DMS114 treated with DMSO at 0.1 percent for 48 hours (cell line): Measurements from ENCODE around the gene ADA.

Experiments
- DNase-seq: peaks from one replicate; lab custom pipeline; 2025; ENCODE audit not compliant: unreplicated experiment; lab: John Stamatoyannopoulos, UW

ADA gene

DNA sequence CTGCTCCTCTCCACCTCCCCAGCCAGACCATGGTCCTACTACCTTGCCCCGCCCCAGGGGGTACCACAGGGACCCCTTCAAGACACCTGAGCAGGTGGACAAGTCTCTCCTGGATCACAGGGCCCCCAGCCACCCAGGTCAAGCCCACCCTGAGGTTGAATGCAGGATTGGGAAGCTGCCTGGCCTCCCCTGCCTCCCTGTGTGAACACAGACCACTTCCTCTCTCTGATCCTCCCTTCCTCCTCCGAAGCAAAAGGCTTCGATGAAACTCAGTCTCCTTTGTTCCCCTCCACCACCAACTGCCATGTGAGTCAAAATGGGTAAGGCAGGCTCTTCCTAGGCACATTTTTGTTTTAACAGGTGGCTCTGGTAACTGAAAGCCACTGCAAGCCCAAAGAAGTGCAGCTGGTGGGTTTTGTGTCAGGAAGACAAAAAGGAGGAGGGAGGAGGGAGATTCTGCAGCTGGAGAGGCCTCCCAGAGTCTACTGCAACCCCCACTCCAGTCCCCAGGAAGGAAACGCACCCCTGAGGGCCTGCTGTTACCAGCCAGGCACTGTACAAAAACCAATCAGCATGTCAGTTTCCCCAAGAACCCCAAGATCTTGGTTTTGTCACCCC is 5.4 kb downstream of the ADA start:
- no peak for DNase-seq

DNA sequence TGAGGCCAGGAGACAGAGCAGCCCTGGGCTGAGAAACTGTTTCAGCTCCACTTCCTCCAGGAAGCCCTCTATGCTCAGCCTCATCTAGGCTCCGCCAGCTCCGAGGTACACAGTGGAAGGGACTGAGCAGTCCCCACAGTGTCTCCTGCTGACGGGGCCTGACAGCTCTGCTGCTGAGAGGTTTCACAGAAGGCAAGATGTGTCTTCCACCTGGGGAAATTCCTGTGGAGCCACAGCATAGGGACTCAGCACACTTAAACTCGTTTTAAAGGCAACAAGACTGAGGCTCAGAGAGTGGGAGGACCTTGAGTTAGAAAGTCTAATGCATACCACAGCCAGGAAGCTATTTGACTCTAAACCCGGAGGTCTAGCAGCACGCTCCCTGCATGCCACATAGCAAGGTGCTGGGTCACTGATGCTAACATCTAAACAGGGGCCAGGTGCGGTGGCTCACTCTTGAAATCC is 6.8 kb downstream of the ADA start:
- DNase-seq = no peak

DNA sequence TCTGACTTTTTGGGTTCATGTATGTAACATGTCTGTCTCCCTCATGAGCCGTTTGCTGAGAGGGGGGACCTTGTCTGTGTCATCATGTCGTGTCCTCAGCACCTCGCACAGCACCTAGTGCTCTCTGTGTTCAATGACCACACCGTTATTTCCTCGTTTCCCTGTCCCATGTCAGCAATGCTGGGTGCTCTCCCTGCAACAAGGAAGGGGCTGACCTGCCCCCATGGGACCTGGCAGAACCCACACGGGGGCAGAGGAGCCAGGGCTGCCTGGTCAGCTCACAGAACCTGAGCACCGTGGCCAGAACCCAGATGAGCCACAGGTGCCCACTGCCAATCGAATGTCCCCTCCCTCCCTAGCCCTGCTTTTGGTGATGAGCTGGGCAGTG is 7.3 kb downstream of the ADA start:
- DNase-seq = no peak

DNA sequence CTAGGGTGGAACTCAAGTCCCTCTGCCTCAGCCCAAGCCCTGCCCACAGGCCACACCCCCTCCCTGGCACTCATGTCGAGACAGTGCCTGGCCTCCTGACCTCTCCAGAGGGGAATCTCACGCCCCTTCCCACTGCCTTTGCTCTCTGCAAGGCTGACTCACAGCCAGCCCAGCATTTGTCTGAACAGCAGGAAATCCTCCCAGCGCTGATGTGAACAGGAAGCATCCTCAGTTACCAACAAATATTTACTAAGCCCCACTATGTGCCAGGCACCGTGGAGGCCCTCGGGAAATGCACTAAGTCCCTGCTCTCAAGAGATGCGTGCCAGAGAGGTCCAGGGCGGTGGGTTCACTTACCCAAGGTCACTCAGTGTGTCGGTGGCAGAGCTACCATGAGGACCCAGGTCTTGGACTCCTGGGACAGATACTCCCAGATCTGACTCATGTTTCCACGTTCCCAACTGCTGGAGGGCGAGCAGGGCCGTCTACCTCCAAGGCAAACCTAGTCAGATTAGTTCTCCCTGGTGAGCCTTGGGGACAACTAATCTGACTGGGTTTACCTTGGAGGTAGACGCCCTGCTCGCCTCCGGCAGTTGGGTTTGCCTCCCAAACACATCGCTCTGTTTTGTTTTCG is 7.8 kb downstream of the ADA start:
- DNase-seq = no peak

DNA sequence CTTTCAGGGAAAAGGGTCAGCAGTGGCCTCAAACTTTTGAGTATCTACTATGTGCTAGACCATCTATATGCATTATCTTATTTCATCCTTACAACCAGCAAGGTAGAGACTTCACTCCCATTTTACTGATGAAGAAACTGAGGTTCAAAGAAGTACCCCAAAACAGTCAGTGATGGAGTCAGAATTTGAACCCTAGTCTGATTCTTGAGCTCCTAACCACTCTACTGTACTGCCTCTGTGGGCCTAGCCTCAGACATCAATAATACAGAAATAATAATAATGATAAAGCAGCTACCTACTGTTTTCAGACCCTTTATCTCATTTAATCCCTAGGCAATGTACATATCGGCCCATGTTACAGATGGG is 8.4 kb downstream of the ADA start:
- DNase-seq = no peak

DNA sequence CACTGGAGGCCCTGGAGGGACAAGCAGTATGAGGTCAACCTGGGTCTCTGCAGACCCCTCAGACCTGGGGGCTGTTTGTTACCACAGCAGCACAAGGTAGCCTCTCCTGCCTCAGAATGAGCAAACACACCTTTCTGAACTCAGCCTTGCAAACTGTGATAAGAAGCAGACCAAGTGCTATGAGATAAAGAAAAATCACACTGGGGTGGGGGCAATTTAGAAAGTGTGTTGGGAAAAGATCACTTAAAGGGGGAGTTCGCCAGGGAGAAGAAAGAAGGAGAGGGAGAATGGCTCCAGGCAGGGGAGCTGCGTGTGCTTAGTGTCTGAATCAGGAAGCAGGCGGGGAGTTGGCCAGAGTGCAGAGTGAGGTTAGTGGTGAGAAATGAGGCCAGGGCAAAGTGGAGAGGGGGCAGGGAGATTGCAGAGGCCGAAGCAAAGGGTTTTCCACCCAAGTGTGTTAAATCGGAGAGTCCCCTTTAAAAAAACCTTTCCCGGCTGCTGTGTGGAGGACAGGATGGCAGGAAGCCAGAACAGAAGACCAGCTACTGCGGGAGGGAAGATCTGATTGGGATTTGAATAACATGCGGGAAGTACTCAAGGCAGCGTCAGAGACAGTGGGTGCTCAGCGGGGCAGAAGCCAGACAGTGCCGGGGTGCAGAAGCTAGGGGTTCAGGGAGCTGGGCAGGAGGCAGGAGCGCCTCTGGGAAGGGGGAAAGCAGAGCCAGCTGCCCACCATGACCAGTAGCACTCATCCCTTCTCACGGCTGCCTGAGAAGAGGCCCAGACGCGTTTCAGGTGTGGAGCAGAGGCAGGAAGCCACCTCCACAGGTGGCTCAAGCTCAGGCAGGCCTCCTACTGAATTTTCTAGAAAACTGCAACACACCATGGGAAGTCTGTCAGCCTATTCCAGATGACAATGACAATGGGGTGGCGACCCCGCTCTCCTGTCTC is 9.0 kb downstream of the ADA start:
- no peak for DNase-seq

DNA sequence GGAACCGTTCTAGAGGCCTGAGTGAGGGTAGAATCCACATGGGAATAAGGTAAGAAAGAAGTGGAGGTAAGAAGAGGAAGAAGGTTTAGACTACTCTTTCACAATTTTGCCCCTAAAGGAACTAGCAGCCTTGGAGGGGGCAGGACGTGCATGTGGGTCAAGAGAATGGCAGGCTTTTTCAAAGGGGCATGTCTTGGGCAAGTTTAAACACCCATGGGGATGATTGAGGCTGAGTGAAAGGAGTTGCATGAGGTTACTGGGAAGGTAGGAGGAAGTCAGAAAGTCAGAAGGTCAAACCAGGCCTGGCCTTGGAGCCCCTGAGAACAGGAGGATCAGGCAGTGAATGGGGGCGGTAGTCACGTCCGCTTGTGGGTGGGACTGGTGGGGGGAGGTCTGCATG is 10.2 kb downstream of the ADA start:
- no peak for DNase-seq

DNA sequence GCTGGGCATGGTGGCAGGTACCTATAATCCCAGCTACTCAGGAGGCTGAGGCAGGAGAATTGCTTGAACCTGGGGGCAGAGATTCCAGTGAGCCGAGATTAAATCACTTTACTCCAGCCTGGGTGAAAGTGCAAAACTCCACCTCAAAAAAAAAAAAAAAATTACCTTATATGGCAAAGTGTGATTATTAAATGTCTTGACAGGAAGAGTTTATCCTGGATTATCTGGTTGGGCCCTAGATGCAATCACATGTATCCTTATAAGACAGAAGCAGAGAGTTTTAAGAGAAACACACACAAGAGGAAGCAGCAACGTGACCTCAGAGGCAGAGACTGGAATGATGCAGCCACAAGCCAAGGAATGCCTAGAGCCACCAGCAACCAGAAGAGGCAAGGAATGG is 11.0 kb downstream of the ADA start:
- DNase-seq = no peak

DNA sequence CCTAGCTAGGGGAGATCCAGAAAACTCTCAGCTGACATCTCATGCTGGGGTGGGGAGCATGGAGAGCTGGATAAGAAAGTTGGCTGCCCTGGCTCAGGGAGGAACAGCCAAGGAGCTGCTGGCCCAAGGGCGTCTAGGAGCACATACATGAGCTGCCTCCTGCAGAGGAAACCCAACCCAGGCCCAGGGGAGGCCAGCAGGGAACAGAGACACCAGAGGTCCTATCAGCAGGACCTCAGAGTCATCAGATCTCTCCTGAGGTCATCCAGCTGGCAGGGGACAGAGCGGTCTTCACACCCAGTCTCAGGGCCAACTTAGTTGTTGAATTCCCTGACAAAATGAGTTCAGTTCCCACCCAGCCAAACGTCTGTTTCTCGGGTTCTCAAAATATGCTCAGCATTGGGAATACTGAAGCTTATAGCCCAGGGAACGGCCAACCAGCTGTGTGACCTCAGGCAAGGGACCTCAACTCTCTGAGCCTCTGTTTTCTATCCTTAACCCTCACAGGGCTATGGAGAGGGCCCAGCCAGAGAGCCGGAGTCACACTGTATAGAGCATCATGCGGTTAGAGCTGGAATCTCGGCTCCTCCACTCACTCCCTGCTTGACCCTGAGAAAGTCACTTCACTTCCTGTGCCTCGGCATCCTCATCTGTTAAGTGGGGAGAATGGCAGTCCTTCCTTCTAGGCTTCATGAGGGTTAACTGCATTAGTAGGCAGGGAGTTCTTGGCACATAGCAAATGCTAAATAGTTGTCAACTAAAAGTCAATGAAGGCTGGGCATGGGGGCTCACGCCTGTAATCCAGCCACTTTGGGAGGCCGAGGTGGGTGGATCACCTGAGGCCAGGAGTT is 13.8 kb downstream of the ADA start:
- no peak for DNase-seq

DNA sequence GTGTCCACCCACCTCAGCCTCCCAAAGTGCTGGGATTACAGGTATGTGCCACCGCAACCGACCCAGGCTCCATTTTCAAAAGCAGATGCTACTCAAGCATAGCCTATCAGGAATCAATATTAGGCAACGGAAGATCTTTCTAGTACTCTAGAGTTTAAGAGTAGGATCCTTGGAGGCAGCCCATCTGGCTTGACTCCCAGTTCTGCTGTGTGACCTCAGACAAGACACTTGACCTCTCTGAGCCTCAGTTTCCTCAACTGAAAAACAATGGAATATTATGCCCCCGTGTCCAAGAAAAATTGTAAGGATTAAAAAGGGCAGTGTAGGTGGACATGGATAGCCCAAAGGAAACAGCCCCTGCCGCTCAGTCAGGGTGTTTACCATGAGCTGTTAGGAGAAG is 14.5 kb downstream of the ADA start:
- DNase-seq = no peak

DNA sequence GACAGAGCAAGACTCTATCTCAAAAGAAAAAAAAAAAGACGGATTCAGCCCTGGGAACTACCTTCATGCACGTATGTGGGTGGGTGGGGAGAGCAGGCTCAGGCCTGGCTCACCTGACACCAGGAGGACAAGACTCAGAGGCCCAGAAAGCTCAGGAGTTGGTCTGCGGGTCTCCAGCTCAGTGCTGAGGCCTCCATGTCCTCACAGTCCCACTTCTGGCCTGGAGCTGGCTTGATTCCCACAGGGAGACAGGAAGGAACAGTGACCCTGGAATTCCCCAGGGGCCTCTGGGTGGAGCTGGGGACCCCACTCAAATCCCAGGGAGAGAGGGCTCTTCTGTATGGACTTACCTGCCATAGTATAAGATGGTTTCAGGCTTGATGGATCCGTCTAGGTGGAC is 15.6 kb downstream of the ADA start:
- DNase-seq = no peak

DNA sequence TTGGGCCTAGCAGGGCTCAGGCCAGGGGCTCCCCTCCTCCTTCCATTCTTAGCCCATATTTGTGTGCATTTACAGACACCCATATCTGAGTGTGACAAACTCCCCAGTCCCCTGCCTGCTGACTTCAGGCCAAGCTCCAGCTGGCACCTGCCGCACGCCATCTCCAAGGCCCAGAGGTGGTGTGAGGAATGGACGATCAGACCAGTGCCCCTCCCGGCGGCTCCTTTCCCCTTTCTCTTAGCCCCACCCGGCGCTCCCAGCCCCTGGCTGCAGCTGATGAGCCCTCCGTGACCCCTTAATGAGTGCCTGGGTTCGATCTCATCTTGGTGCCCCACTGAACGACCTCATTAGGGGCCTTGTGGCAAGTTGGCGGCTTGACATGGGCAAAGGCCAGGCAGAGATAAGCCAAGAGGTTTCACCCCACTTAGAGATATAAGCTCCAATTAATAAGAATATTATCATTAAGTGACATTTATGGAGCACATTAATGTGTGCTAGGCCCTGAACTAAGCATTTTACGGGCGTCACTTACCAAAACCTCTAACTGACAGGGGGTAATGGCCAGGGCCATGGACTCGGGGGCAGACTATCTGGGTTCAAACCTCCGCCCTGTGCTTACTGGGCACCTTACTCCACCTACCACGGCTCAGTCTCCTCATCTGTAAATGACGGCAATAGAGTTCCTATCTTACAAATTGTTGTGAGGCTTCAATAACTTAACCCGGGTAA is 17.5 kb downstream of the ADA start:
- no peak for DNase-seq

DNA sequence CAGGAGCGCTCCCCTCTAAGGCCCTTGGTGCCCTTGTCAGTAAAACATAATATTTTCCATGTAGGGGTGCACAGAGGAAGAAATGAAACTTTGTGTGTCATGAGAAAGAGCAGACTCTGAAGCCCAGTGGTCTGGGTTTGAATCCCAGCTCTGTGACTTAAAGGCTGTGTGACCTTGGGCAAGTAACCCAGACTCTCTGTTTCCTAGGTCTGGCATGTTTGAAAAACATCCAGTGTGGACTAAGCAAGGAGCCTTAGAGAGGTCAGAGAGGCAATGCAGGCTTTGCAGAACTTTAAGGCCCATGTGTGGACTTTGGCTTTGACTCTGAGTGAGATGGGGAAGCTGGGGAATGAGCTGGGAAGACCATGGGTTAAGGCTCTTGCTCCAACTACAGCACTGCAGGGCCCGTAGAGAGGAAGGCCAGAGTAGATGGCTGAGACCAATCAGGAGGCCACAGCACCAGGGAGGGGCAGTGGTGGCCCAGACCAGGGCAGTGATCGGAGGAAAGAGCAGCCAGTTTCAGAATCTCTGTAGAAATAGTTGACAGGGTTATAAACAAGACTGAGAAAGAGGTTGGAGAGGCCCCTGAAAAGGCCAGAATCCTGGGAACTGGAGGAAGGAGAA is 18.2 kb downstream of the ADA start:
- DNase-seq = no peak

DNA sequence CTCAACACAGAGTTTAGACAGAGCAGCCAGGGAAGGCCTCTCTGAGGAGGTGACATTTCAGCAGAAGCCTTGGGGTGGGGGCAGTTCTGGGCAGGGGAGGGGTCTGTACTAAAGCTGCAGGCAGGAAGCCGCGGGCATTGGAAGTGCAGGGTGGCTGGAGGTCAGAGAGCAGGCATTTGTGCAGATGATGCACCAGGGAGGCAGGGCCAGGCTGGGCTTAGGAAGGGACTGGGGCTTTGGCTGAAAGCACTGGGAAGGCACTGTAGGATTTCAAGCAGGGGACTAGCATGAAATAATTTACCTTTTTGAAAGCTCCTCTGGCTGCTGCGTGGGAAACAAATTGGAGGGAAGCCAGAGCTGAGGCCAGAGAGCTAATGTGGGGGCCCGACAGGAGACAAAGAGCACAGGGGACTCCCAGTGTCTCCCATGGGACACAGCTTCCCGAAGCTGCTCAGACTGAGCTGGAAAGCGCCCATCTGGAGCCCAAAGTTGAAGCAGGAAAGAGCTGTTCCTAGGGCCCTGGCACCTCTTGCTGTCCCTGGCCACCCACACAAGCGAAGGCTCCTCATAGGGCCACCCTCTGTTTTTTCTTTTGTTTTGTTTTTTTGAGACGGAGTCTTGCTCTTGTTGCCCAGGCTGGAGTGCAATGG is 19.3 kb downstream of the ADA start:
- DNase-seq = no peak

DNA sequence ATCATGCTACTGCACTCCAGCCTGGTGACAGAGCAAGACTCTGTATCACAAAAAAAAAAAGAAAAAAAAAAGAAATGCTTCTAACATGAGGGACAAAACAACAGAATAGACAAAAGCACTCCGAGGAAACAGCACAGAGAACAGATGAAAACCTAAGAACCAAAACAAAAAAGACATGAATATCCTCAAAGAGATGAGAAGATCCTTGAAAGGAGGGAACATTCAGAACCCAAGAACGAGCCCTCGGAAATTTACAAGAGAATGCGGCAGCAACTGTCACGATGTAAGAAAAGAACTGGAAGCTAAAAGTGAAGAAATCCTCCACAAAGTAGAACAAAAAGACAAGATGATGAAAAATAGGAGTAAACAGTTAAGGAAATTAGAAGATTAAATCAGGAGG is 21.2 kb downstream of the ADA start:
- no peak for DNase-seq

DNA sequence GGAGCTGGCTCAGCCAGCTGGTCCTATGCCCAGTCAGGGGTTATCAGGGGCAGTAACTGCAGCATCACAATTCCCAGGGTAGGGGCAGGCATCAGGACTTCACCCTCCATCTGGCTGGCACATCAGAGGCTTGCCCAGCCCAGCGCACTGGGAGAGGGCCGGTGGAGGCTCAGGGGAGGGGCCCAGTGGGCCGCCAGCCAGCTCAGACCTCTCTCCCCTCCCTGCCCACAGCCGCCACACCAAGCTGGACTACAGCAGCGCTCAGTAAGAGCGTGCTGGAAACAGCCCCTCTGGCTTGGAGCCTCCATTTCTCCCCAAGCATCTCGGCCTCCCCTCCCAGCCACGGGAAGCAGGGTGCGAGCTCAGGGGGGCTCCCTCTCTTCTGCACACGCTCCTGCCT is 22.0 kb downstream of the ADA start:
- no peak for DNase-seq

DNA sequence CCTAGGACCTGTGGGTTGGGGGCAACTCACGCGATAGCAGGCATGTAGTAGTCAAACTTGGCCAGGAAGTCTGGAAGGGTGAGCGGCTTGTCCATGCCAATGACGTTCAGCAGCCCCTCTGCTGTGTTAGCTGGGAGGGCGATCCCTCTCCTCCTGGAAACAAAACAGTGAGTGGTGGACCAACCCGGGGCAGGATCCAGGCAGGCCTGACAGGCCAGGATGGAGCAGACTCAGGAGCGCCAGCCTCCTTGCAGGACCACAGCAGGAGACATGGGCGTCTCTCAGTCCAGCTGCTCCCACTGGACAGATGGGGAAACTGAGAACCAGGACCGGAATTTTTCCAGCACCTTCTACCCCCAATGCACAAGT is 22.5 kb downstream of the ADA start:
- DNase-seq = no peak

DNA sequence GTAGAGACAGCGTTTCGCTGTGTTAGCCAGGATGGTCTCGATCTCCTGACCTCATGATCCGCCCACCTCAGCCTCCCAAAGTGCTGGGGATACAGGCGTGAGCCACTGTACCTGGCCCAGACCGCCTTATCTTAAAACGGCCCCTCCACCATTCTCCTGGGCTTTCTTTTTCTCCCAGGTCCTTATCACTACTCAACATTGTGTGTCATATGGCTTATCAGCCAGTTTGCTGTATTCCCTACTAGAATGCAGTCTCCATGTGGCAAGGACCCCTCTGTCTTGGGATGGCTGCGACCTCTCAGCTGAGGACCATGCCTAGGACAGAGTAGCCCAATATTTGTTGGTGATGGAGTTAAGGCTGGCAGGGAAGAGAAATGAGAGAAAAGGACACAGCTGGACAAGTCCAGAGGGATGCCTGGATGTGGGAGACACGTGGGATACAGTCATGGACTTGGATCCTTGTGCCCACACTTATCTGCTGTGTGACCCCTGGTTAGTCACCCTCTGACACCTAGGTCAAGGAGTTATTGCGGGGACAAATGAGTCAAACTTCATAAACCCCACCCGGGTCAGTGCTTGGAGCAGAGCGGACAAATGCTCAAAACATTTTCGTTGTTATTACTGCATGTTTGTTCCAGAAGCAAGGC is 24.0 kb downstream of the ADA start:
- DNase-seq = no peak

DNA sequence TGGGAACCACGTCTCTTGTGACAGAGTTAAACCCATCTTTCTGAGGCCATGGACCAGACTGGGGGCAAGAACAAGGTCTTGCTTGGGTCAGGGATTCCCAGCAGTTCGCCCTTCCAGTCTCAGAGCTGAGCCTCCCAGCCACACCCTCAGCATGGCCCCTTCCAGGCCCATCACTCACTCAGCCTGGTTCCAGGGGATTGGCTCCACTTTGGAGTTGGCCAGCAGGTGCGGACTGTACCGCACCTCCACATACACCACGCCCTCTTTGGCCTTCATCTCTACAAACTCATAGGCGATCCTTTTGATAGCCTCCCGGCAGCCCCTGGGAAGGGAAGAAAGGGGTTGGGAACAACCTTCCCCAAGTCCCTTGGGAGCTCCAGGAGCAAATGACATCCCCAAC is 25.2 kb downstream of the ADA start:
- no peak for DNase-seq
